Measurements from ENCODE around the gene ASCL5.

GRCh38 chr1:201172326-201172725 is 45.3 kb upstream of the ASCL5 start:
- TF ChIP-seq CTCF (IDR thresholded peaks at IDR 0.05) (no peak), POLR2A (IDR thresholded peaks at IDR 0.05) (no peak)

Measured in adrenal gland (tissue), 5 donors.